Activated T-helper 2 cell treated with anti-CD3 and anti-CD28 coated beads, Interferon-gamma antibody, Interleukin-2, Interleukin-4, amounts not matched to agents 10 μg/mL and 5 μg/mL and 100 μg/mL, durations not matched to agents 14 hours and 24 hours and 36 hours (primary cell): ENCODE data around the gene SPANXA2. TPM values are rescaled to one million over a fixed set of nuclear protein-coding genes. Genes with fewer than 3 reads are reported as not detected.
"Not testable (repeated sequence)": the region's sequence is repeated elsewhere in the genome, so short reads cannot be mapped to it uniquely, and the experiment has no call there.

ENCODE experiments used
- DNase-seq: peaks from one replicate; pipeline ENCODE4 v3.0.0; 2021; ENCODE audit warnings: low spot score
- H3K27ac Mint-ChIP-seq: one replicate; pipeline ENCODE4 v1.8.0; 2021; ENCODE audit warnings: mixed read lengths
- H3K27me3 Mint-ChIP-seq: one replicate; pipeline ENCODE4 v1.8.0; 2021; ENCODE audit warnings: low read depth, mixed read lengths
- H3K36me3 Mint-ChIP-seq: one replicate; pipeline ENCODE4 v1.8.0; 2021; ENCODE audit warnings: low read depth, mixed read lengths
- H3K4me1 Mint-ChIP-seq: one replicate; pipeline ENCODE4 v1.8.0; 2021; ENCODE audit warnings: low read depth, mixed read lengths
- H3K4me3 Mint-ChIP-seq: one replicate; pipeline ENCODE4 v1.8.0; 2021; ENCODE audit warnings: low read depth, mild to moderate bottlenecking, moderate library complexity, mixed read lengths
- H3K9me3 Mint-ChIP-seq: one replicate; pipeline ENCODE4 v1.8.0; 2021; ENCODE audit warnings: mixed read lengths
- intact Hi-C: fragments of 100-400 bp; cut with micrococcal nuclease; formaldehyde crosslinking; loops from one replicate; pipeline ENCODE4 v1.15.1; 2023
- total RNA-seq: library from RNA; stranded (reverse); gene quantifications from 2 replicates; pipeline ENCODE4 v1.2.3, GENCODE V29; 2022

The SPANXA2 gene, protein sequence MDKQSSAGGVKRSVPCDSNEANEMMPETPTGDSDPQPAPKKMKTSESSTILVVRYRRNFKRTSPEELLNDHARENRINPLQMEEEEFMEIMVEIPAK
- not detected in 2 replicates for total RNA-seq

DNA sequence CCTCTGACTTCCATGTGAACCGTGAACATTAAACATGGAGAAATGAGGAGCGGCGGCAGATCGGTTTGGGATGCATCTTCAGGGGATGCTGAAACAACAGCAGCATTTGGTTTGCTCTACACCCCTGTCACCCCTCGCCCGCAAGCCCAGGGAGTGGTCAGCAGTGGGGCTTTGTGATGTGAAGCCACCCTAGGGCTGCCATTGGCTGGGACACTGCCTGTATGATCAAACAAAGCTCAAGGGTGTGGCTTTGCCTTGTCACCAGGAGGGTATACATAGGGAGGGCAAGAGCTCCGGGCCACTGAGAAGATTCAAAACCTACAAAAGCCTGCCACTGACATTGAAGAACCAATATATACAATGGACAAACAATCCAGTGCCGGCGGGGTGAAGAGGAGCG, at the start of gene SPANXA2:
SPANXA2 (plus strand) TSS at position 301 of the 400 bp plus-strand sequence; CDS start at position 361, 60 bp downstream.
- H3K9me3 Mint-ChIP-seq, H3K4me3 Mint-ChIP-seq, H3K4me1 Mint-ChIP-seq, H3K27ac Mint-ChIP-seq, H3K36me3 Mint-ChIP-seq, DNase-seq, intact Hi-C loops, H3K27me3 Mint-ChIP-seq: not testable (repeated sequence)

DNA sequence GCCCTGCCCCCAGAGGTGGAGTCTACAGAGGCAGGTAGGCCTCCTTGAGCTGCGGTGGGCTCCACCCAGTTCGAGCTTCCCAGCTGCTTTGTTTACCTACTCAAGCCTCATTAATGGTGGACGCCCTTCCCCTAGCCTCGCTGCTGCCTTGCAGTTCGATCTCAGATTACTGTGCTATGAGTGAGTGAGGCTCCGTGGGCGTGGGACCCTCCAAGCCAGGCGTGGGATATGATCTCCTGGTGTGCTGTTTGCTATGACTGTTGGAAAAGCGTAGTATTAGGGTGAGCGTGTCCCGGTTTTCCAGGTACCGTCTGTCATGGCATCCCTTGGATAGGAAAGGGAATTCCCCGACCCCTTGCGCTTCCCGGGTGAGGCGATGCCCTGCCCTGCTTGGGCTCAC, 47.0 kb upstream of the SPANXA2 start:
- H3K4me1 Mint-ChIP-seq, intact Hi-C loops, H3K36me3 Mint-ChIP-seq, H3K27ac Mint-ChIP-seq, H3K27me3 Mint-ChIP-seq, H3K9me3 Mint-ChIP-seq, DNase-seq, H3K4me3 Mint-ChIP-seq: not testable (repeated sequence)

DNA sequence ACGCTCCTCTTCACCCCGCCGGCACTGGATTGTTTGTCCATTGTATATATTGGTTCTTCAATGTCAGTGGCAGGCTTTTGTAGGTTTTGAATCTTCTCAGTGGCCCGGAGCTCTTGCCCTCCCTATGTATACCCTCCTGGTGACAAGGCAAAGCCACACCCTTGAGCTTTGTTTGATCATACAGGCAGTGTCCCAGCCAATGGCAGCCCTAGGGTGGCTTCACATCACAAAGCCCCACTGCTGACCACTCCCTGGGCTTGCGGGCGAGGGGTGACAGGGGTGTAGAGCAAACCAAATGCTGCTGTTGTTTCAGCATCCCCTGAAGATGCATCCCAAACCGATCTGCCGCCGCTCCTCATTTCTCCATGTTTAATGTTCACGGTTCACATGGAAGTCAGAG, 4.9 kb upstream of the SPANXA2 start, which contains the start of gene SPANXA1:
SPANXA1 (minus strand) TSS at position 101 of the 400 bp plus-strand sequence; CDS start at position 41, 60 bp downstream.
- H3K4me3 Mint-ChIP-seq, intact Hi-C loops, H3K4me1 Mint-ChIP-seq, DNase-seq, H3K36me3 Mint-ChIP-seq, H3K9me3 Mint-ChIP-seq, H3K27ac Mint-ChIP-seq, H3K27me3 Mint-ChIP-seq: not testable (repeated sequence)

DNA sequence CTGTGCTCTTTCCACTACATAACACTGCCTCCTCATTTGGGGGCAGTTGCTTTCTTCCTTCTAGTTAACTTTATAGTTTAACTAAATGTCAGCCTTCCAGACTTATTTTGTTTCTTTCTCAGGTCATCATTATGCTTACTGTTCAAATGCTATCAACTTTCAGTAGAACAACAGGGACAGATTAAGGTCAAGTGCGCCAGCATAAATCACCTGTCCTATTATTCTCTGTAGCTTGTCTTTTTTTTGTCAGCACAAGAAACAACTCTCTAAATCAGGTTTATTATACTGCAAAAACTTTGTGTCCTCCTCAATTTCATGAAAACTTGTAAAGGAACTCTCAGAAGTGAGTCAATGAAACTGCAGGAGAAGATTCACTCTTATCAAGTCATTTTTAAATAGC, 19.6 kb downstream of the SPANXA2 start:
- Mint-ChIP-seq H3K4me1 (no peaks in the 10 kb centered on the region), H3K27me3 (no peaks in the 10 kb centered on the region), H3K27ac (no peak overlapping the region), H3K36me3 (no peaks in the 10 kb centered on the region), H3K4me3 (no peak overlapping the region), H3K9me3 (peaks cover 9% of the 10 kb centered on the region)
- no peak for DNase-seq
- intact Hi-C loops: no loop called here

DNA sequence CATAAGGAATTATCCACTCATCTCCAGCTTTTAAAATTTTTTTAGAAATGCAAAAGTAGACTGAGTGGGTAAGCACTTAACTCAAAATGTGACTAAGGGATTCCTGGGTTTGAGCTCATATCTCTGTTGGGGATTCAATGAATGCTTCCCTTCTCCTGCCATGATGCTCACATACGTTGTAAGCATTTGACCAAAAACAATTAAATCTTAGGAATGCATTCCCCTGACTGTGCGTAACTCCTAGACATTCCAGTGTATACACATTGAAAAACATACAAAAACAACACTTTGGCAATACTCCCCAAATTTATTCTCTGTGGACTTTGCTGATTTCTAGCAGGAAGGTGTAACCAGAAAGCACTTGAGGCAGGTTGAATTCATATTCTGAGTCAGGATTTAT, 29.8 kb downstream of the SPANXA2 start:
- Mint-ChIP-seq H3K27me3 (no peaks in the 10 kb centered on the region), H3K27ac (no peak overlapping the region), H3K36me3 (no peaks in the 10 kb centered on the region), H3K4me3 (no peak overlapping the region), H3K4me1 (no peaks in the 10 kb centered on the region), H3K9me3 (peaks cover 10% of the 10 kb centered on the region)
- no peak for DNase-seq
- intact Hi-C loops: no loop called here

DNA sequence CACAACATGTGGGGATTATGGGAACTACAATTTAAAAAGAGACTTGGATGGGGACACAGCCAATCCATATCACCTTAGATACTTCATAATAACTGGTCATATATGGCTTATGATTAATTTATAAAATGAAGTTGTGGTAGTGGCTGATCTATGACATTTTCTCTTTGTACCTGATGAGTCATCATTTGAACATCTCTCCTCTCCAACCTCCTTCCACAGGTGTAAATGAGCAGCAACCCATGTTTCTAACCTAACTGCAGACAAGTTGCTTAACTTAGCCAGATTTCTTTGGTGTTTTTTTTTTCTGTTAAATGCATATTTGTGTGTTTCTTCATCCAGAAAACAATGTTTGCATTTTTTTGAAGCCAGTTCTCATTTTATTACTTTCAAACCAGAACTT, 42.6 kb downstream of the SPANXA2 start:
- Mint-ChIP-seq H3K4me1 (no peaks in the 10 kb centered on the region), H3K36me3 (no peaks in the 10 kb centered on the region), H3K27me3 (no peaks in the 10 kb centered on the region), H3K9me3 (peaks cover 13% of the 10 kb centered on the region), H3K27ac (no peak overlapping the region), H3K4me3 (no peak overlapping the region)
- intact Hi-C loops: no loop called here
- no peak for DNase-seq

DNA sequence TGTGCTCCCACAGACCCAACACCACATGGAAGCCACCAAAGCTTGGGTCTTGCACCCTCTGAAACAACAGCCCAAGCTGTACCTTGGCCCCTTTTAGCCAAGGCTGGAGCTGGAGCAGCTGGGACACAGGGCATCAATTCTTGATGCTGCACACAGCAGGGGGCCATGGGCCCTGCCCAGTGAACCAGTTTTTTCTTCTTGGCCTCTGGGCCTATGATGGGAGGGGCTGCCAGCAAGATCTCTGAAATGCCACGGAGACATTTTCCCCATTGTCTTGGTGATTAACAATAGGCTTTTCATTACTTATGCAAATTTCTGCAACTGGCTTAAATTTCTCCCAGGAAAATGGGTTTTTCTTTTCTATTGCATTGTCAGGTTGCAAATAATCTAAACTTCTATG, 49.0 kb downstream of the SPANXA2 start:
- H3K4me1 Mint-ChIP-seq: no peaks in the 10 kb centered on the region
- H3K4me3 Mint-ChIP-seq: no peak overlapping the region
- H3K27ac Mint-ChIP-seq: no peak overlapping the region
- H3K9me3 Mint-ChIP-seq: peaks cover 19% of the 10 kb centered on the region
- H3K27me3 Mint-ChIP-seq: no peaks in the 10 kb centered on the region
- no peak for DNase-seq
- H3K36me3 Mint-ChIP-seq: no peaks in the 10 kb centered on the region
- intact Hi-C loops: no loop called here

Other genes starting within 250 kb of the SPANXA2 start
- gene SPANXA1, start 5.0 kb upstream of the SPANXA2 start, total RNA-seq: not detected in 2 replicates
- not detected in 2 replicates for gene SPANXD, start 109.0 kb downstream of the SPANXA2 start, total RNA-seq
- not detected in 2 replicates for gene MAGEC3, start 248.6 kb downstream of the SPANXA2 start, total RNA-seq